Activated CD4-positive, alpha-beta T cell treated with anti-CD3 and anti-CD28 coated beads, Interleukin-2, amount 10 ng/mL, durations not matched to agents 24 days and 14 days (primary cell): ENCODE measurements around the gene AGMAT. TPM values are rescaled to one million over a fixed set of nuclear protein-coding genes. Genes with fewer than 3 reads are reported as not detected.
"Not testable (repeated sequence)": the region's sequence is repeated elsewhere in the genome, so short reads cannot be mapped to it uniquely, and the experiment has no call there.

ENCODE experiments used
- DNase-seq: peaks from one replicate; pipeline ENCODE4 v3.0.0; 2022
- H3K27ac Mint-ChIP-seq: one replicate; pipeline ENCODE4 v1.8.0; 2022; ENCODE audit warnings: mild to moderate bottlenecking, mixed read lengths
- H3K27me3 Mint-ChIP-seq: one replicate; pipeline ENCODE4 v1.8.0; 2022; ENCODE audit warnings: mixed read lengths
- H3K36me3 Mint-ChIP-seq: one replicate; pipeline ENCODE4 v1.8.0; 2022; ENCODE audit warnings: low read depth, mild to moderate bottlenecking, mixed read lengths
- H3K4me1 Mint-ChIP-seq: one replicate; pipeline ENCODE4 v1.8.0; 2021; ENCODE audit warnings: mixed read lengths
- H3K4me3 Mint-ChIP-seq: one replicate; pipeline ENCODE4 v1.8.0; 2022; ENCODE audit warnings: mild to moderate bottlenecking, moderate library complexity, mixed read lengths
- H3K9me3 Mint-ChIP-seq: one replicate; pipeline ENCODE4 v1.8.0; 2021; ENCODE audit warnings: mixed read lengths
- intact Hi-C: fragments of 100-400 bp; cut with micrococcal nuclease; formaldehyde crosslinking; loops from one replicate; pipeline ENCODE4 v1.15.1; 2023
- total RNA-seq: library from RNA; stranded (reverse); gene quantifications from 2 replicates; pipeline ENCODE4 v1.2.3, GENCODE V29; 2022

The AGMAT gene
- total RNA-seq, 1 donor from 2014 or later, result 31.5 TPM

DNA sequence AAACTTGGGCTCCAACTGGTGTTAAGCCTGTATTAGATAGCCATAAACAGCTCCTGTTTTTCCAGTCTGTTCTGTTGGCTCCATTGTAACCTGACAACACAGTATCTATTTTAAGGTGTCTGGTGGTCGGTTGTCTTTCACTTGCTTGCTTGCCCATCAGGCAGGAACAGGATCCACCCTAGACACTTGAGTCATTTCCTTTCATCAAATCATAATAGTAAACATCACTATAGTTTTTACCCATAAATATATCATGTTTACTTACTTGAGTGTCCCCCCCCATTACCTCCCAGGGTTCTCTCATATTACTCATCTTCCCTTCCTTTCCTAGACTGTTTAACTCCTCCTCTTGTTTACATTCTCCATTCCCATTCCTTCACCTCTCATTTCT lies 35.3 kb upstream of the AGMAT start:
- H3K4me1 Mint-ChIP-seq, result peaks cover 45% of the 10 kb centered on the region
- H3K27me3 Mint-ChIP-seq, result no peaks in the 10 kb centered on the region
- peaks cover 21% of the 10 kb centered on the region for H3K36me3 Mint-ChIP-seq
- H3K4me3 Mint-ChIP-seq, result peak overlapping the region; percentile 27
- H3K9me3 Mint-ChIP-seq, result no peaks in the 10 kb centered on the region
- DNase-seq, result no peak
- intact Hi-C loops, result no loop called here
- H3K27ac Mint-ChIP-seq, result no peak overlapping the region

DNA sequence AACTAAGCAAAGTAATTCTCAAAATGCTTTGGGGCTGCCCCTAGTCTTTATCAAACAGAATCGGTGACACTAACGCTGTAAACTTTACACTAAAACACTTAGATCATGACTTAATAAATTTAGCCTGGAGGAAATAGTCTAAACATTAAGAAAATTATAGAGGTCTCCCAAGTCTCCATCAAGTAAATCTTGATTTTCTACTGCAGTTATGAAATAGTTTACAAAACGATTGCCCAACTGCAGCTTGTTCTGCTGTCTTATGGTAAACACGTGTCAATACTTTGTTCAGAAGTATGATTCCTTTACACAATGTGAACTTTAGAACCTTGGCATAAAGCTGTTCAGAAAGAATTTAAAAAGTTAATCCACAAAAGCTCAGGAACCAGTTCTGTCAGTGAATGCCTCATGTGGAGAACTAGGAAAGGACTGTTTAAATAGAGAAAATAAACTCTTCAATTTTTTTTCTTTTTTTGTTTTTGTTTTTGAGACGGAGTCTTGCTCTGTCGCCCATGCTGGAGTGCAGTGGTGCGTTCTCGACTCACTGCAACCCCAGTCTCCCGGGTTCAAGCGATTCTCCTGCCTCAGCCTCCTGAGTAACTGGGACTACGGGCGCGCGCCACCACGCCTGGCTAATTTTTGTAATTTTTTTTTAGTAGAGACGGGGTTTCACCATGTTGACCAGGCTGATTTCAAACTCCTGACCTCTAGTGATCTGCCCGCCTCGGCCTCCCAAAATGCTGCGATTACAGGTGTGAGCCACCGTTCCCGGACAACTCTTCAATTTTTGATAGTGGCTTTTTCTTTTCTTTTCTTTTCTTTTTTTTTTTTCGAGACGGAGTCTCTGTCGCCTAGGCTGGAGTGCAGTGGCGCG lies 34.0 kb upstream of the AGMAT start:
- H3K4me1 Mint-ChIP-seq, result peaks cover 38% of the 10 kb centered on the region

DNA sequence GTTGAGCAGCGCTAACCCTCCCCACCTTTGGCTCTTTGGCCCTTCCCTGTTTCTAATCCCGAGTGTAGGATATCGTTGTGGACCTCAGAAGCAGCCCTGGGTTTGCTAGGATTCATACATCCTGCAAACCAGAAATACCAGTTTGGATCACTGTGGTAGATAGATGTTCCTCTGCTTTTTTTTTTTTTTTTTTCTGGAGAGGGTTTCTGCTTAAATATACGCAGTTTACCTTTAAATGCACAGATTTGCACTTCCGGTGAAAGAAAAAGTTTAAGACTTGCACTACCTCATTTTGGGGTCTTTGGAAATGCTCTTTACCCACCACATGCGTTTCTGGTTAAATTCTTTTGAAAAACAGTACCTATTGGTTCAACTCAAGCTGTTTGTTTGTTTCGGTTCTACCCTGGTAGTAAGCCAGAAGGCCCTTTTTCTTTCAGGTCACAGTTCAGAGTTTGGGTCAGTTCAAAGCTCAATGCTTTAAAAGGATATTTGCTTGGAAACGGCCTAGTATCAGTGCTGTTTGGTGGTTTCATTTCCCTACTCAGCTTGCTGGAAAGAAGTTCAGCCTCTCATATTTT lies 33.3 kb upstream of the AGMAT start:
- Mint-ChIP-seq H3K27me3 (no peaks in the 10 kb centered on the region), H3K36me3 (peaks cover 18% of the 10 kb centered on the region), H3K27ac (peak overlapping the region; percentile 94), H3K9me3 (no peaks in the 10 kb centered on the region), H3K4me1 (peaks cover 38% of the 10 kb centered on the region), H3K4me3 (peak overlapping the region; percentile 90)
- intact Hi-C loops, result loop anchor here (5.0 kb wide), 3 partner anchors 229 to 371 kb away; partner anchors contain the start of genes FHAD1, SPEN and ZBTB17
- peak; percentile 71 for DNase-seq

More for the DNA sequence above, 34.0 kb upstream of the AGMAT start:
- Mint-ChIP-seq H3K27ac (peak overlapping the region; percentile 94), H3K9me3 (no peaks in the 10 kb centered on the region), H3K4me3 (peak overlapping the region; percentile 90), H3K27me3 (no peaks in the 10 kb centered on the region), H3K36me3 (peaks cover 18% of the 10 kb centered on the region)
- no peak for DNase-seq
- intact Hi-C loops, result loop anchor here (5.0 kb wide), 3 partner anchors 228 to 372 kb away; partner anchors contain the start of genes FHAD1, SPEN and ZBTB17

DNA sequence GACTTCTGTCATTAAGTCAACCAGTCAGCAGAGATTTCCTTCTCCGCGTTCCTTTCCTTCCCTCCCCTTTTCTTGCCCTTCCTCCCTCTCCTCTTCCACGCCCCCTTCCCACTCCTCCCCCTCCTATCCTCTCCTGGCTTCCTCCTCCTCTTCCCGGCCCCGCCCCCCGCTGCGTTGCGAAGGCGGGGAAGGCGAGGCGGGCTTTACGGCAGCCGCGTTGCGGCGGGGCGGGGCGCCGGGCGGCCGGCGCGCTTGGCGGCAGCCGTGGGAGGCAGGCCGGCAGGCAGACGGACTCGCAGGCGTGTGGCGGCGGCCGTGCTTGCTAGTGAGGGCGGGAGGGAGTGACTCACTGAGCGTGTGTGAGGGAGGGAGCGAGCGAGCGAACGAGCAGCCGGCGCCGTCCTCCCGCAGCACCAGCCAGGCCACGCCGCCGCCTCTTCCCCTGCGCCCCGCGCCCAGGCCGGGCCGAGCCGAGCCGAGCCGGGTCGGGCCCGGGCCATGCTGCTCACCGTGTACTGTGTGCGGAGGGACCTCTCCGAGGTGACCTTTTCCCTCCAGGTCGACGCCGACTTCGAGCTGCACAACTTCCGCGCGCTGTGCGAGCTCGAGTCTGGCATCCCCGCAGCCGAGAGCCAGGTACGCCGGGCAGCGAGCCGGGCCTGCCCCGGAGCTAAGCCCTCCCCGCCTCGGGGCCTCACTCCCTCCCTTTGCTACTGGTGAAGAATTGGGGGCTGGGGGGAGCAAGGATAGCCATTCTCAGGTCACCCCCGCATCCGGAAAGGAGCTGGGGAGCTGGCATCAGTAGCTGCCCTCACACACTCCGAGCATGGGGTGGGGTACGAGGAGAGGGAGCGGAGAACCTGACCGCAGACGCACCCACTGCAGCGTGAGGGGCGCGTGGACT lies 32.6 kb upstream of the AGMAT start, which contains the start of gene DDI2:
Gene DDI2 (plus strand): TSS at position 286 of the 904 bp plus-strand sequence. CDS start 213 bp downstream, at position 499.
- Mint-ChIP-seq H3K36me3 (peaks cover 14% of the 10 kb centered on the region), H3K4me3 (peak within 1 kb of the TSS; percentile 90), H3K27ac (peak within 1 kb of the TSS; percentile 94), H3K27me3 (no peaks in the 10 kb centered on the region), H3K4me1 (peaks cover 33% of the 10 kb centered on the region), H3K9me3 (no peaks in the 10 kb centered on the region)
- peak; percentile 99 for DNase-seq
- intact Hi-C loops, result loop anchor here (1.0 to 5.0 kb wide), 7 partner anchors 14 to 370 kb away; partner anchors contain the start of genes AGMAT, DNAJC16, FHAD1 and PLEKHM2

DNA sequence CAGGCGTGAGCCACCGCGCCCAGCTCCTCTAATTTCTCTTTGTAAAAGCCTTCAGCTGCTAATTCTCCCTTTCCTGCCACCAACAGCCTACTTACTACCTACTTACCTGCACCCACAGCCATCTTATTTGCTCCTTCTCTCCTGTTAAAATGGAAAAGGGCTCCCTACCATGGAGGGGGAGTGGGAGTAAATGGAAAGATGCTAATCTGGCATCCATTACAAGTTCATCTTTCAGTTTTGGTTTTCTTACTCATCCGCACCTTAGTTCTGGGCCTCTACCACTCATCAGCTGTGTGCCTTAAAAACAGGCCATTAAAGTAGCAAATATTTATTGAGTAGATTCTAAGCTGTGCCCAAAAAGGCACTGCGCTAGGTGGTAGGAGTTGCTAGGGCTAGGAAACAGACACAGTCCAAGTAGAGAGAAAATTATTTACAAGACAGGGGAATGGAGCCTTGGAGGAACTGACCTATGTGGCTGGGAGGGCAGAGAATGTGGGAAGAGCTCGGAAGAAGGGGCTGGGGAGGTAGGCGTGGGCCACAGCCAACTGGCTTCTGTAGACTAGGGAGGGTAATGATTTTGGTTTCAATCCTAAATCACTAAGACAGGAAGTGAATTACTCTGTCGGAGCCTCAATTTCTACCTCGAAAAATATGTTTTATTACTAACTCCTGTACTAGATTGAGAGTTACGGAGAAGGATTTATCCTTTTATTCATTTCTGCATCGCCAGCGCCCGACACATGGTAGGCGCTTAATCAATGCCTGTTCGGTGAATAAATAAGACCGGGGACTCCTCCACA lies 31.7 kb upstream of the AGMAT start:
- DNase-seq, result no peak
- Mint-ChIP-seq H3K27me3 (no peaks in the 10 kb centered on the region), H3K27ac (peak overlapping the region; percentile 94), H3K36me3 (peaks cover 12% of the 10 kb centered on the region), H3K4me1 (peaks cover 30% of the 10 kb centered on the region), H3K9me3 (no peaks in the 10 kb centered on the region), H3K4me3 (peak overlapping the region; percentile 90)
- intact Hi-C loops, result loop anchor here (1.0 to 5.0 kb wide), 7 partner anchors 13 to 369 kb away; partner anchors contain the start of genes AGMAT, DNAJC16, FHAD1 and PLEKHM2

DNA sequence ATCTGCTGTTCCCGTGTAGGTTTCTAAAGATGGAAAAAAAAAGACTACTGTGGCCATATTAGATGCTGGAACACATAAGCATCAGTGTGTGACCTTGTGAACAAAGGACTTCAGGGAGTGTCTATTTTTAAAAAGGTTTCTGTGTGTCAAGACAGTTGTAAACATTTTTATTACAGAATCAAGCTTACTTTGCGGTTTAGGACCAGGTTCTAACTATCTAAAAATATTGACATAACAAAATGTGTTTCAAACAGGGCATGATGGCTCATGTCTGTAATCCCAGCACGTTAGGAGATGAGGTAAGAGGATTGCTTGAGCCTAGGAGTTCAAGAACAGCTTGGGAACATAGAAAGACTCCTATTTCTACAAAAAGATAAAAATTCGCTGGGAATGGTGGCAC lies 25.3 kb upstream of the AGMAT start:
- intact Hi-C loops, result no loop called here
- no peaks in the 10 kb centered on the region for H3K9me3 Mint-ChIP-seq
- peaks cover 5% of the 10 kb centered on the region for H3K27me3 Mint-ChIP-seq

DNA sequence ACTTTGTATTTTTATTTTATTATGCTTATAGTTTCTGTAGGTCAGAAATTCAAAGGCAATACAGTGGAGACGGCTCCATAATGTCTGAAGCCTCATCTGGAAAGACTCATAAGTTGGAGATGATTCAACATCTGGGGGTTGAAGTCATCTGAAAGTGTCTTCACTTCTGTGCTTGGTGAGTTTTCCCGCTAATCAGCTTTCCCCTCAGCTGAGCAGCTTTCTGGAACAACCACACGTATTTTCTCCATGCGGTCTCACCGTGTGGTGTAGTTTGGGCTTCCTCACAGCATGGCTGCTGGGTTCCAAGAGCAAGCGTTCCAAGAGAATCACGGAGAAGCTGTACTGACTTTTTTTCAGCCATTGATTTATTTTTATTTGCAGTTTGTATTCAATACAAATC lies 24.8 kb upstream of the AGMAT start:
- H3K27me3 Mint-ChIP-seq, result peaks cover 5% of the 10 kb centered on the region

More for the DNA sequence above, 25.3 kb upstream of the AGMAT start:
- no peak overlapping the region for H3K4me3 Mint-ChIP-seq
- no peak overlapping the region for H3K27ac Mint-ChIP-seq
- DNase-seq, result no peak
- H3K36me3 Mint-ChIP-seq, result no peaks in the 10 kb centered on the region
- no peaks in the 10 kb centered on the region for H3K4me1 Mint-ChIP-seq

DNA sequence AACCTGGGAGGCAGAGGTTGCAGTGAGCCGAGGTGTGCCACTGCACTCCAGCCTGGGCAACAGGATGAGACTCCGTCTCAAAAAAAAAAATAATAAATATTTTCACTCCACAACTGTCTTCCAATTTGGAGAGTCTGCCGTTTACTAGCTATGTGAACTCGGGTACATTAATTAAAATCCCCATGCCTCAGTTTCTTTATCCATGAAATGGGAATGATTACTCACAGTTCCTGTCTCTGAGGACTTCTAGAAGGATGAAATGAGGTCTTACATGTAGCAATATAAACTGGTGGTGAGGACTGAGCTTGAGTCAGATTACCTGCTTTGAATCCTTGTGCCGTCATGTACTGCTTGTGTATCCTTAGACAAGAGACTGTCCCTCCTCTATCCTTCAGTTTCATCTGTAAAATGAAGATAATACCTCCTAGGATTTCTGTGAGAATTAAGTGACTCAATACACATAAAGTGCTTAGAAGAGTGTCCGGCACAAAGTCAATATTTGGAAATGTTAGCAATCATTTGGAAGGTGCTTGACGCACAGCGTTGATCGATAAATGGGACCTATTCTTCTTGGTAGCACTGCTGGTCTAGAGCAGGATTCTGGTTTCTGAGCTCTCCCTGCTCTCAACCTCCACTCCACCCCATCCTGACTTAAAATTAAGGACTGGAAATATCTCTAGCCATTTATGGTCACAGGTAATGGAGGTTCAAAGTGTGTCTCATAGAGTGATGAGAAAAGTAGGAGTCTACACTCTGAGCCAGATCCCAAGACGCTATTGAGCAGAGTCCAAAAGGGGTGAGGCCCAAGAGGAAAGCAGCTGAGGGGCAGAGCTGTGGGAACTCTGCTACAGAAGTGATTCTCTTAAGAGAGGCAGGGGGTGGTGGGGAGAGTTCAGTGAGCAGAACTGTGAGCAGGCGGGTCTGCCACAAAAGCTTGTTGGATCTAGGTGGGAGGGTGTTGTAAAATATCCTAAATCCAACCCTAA lies 20.8 kb upstream of the AGMAT start:
- H3K4me1 Mint-ChIP-seq, result peaks cover 10% of the 10 kb centered on the region
- H3K9me3 Mint-ChIP-seq, result peaks cover 5% of the 10 kb centered on the region
- no peak overlapping the region for H3K27ac Mint-ChIP-seq
- no peak overlapping the region for H3K4me3 Mint-ChIP-seq
- H3K36me3 Mint-ChIP-seq, result no peaks in the 10 kb centered on the region
- H3K27me3 Mint-ChIP-seq, result peaks cover 5% of the 10 kb centered on the region
- DNase-seq, result no peak
- intact Hi-C loops, result no loop called here

More for the DNA sequence above, 24.8 kb upstream of the AGMAT start:
- no peak for DNase-seq
- no peaks in the 10 kb centered on the region for H3K4me1 Mint-ChIP-seq
- H3K9me3 Mint-ChIP-seq, result no peaks in the 10 kb centered on the region
- no peak overlapping the region for H3K27ac Mint-ChIP-seq
- intact Hi-C loops, result no loop called here
- no peak overlapping the region for H3K4me3 Mint-ChIP-seq
- no peaks in the 10 kb centered on the region for H3K36me3 Mint-ChIP-seq

DNA sequence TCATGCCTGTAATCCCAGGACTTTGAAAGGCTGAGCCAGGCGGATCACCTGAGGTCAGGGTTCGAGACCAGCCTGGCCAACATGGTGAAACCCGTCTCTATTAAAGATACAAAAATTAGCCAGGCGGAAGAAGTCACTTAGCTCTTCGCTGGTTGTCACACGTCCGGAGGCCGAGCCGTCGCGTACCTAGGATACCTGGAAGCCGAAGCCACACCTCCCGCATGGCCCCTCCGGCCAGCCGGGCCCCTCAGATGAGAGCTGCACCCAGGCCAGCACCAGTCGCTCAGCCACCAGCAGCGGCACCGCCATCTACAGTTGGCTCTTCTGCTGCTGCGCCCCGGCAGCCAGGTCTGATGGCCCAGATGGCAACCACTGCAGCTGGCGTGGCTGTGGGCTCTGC lies 19.5 kb upstream of the AGMAT start:
- H3K36me3 Mint-ChIP-seq, H3K27ac Mint-ChIP-seq, DNase-seq, H3K9me3 Mint-ChIP-seq, H3K27me3 Mint-ChIP-seq, intact Hi-C loops, H3K4me1 Mint-ChIP-seq: not testable (repeated sequence)
- peak overlapping the region; percentile 78 for H3K4me3 Mint-ChIP-seq

DNA sequence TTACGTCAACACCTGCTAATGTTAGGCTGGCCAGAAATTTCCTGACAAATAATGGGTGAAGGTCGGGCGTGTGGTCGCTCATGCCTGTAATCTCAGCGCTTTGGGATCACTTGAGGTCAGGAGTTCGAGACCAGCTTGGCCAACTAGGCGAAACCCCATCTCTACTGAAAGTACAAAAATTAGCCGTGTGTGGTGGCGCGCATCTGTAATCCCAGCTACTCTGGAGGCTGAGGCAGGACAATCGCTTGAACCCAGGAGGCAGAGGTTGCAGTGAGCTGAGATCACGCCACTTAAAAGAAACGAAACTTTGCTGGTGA lies 19.1 kb upstream of the AGMAT start:
- intact Hi-C loops, result loop anchor here (1.0 kb wide), 1 partner anchor 13 kb away; the partner anchor contains the start of gene DDI2
- peak overlapping the region; percentile 78 for H3K4me3 Mint-ChIP-seq
- H3K27ac Mint-ChIP-seq, H3K9me3 Mint-ChIP-seq, H3K4me1 Mint-ChIP-seq, H3K27me3 Mint-ChIP-seq, H3K36me3 Mint-ChIP-seq, DNase-seq: not testable (repeated sequence)

DNA sequence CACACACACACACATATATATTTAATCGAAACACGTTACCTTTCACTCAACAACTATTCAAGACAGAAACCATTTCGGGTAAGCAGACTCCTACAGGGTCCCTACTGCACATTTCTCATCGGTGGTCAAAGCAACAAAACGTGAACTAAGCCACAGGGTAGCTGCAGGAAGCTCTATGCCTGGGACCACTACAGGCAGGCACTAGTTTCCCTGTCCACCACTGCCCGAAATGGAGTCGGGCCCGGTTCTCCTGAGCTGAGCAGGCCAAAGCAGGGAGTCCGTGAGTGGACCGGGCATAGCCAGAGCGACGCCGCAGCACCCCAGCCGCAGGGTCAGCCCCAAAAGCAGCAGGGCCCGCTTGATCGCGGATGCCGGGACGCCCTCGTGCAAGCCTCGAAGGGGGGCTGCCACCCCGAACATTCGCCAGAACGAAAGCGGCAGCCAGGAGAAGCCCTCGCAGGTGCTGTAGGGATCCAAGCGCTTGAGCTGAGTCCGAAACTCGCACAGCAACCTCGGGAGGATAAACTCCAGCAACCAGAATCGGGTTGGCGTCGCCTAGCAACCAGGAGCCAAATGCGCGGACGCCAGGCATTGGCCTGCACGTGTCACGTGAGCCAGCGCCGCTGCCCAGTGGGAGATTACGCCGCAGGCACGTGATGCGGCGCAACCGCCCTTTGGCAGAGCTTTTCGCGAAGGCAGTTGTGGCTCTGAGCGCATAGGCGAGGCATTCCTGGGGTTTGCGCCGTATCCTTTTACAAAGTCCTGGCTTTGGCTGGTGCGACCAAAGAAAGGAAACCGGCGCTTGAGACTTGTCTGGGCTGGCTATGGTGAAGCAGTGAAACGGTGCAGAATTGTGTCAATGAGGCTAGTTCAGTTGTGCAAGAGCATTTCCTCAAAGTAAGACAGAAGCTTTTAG lies 18.5 kb upstream of the AGMAT start:
- H3K27me3 Mint-ChIP-seq, result peaks cover 5% of the 10 kb centered on the region
- peak overlapping the region; percentile 43 for H3K27ac Mint-ChIP-seq
- peaks cover 5% of the 10 kb centered on the region for H3K9me3 Mint-ChIP-seq
- intact Hi-C loops, result loop anchor here (1.0 kb wide), 1 partner anchor 14 kb away; the partner anchor contains the start of gene DDI2
- DNase-seq, result peak; percentile 98
- peaks cover 10% of the 10 kb centered on the region for H3K4me1 Mint-ChIP-seq
- peak overlapping the region; percentile 78 for H3K4me3 Mint-ChIP-seq
- no peaks in the 10 kb centered on the region for H3K36me3 Mint-ChIP-seq
